CD4-positive, alpha-beta T cell treated with Interleukin-12 subunit alpha and Interleukin-12 subunit beta, for 1 hour (primary cell): ENCODE measurements around the gene ALG14.
"Not testable (repeated sequence)": the region's sequence is repeated elsewhere in the genome, so short reads cannot be mapped to it uniquely, and the experiment has no call there.

Experiments
- DNase-seq: peaks from one replicate; pipeline ENCODE4 v3.0.0-alpha.2; 2020

ALG14 gene

DNA sequence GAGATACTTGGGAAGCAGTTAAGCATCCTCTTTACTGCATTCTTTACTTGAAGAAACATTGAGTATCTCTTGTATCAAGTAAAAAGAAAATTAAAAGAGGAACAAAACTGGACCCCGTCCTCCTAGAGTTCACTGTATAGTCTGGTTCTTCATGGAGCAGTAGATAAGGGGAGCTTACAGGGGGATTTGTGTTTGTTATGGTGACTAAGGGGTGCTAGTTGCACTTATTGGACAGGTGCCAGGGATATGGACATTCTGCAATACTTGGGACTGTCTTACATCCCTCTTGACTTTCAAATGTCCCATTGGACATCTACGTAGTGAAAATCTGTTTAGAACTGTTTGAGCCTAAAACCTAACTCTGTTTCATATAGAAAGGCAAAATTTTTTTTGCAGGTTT, 67.2 kb downstream of the ALG14 start:
- no peak for DNase-seq

DNA sequence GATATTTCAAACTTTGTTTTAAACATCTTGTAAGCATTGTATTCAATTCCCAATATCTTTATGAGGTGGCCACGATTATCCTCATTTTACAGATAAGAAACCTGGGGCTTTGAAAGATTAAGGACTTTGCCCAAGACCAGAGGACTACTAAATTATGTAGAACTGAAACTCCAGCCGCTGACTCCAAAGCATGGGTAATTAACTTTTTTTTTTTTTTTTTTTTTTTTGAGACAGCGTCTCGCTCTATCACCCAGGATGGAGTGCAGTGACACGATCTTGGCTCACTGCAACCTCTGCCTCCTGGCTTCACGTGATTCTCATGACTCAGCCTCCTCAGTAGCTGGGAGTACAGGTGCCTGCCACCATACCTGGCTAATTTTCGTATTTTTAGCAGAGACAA, 68.7 kb downstream of the ALG14 start:
- DNase-seq, result no peak

DNA sequence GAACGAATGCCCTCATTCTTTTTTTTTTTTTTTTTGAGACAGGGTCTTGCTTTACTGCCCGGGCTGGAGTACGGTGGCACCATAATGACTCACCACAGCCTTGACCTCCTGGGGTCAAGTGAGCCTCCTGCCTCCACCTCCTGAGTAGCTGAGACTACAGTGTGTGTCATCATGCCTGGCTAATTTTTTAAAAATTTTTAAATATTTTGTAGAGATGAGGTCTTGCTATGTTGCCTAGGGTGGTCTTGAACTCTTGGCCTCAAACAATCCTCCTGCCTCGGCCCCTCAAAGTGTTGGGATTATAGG, 69.4 kb downstream of the ALG14 start:
- DNase-seq, result no peak

DNA sequence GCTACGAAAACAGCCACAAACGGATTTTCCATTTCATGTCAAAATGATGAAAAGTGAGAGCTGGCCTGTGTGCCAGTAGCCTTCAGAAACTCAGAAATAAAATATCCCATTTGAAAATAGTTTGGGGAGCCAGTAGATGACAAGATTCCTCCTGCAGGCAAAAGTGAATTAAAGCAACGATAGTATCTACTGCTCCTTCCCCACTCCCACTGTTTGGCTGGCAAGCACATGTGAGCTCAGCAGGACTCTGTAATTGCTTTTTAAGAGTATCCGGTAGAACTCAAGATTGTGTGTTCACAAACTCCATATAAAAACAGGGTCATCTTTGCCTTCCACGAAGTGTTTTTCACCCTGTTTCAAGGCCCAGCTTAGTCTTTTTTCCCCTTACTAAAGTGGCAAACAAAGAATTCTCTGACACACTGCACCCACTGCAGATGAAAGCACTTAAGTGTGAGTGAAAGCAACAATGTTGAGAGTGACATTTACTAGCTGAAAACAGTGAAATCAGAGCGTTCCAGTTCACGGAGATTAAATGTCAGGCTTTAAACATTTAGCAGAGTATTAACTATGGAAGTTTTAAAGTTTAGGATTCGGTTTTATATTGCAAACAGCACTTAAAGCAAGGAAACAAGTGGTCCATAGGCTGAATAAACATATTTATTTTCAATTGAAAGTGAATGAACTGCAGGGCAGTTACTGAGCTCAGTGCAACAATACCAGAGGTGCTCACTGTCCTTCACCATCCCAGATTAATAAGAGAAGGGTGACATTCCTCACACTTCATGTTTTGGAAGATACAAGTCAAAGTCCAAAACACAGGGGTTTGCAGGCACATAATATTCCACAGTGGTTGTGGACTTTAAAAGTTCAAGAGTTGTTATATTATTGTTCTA, 70.0 kb downstream of the ALG14 start:
- no peak for DNase-seq

DNA sequence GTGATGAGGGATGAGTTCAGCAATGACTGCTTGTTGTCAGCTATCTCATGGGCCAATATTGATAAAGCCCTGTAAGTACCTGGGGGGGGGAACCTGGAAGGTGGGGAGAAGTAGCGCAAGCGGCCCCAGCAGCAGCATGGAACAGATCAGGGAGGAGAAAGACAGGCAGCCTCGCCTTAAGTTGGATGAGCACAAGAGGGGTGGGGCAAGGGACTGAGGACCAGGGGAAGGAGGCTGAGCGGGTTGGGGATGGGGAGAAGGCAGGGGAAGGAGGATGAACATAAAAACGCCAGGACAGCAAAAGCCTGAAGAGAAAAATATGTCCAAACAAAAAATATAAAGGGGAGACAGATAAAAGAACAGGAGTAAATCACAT, 70.6 kb downstream of the ALG14 start:
- DNase-seq, result no peak

DNA sequence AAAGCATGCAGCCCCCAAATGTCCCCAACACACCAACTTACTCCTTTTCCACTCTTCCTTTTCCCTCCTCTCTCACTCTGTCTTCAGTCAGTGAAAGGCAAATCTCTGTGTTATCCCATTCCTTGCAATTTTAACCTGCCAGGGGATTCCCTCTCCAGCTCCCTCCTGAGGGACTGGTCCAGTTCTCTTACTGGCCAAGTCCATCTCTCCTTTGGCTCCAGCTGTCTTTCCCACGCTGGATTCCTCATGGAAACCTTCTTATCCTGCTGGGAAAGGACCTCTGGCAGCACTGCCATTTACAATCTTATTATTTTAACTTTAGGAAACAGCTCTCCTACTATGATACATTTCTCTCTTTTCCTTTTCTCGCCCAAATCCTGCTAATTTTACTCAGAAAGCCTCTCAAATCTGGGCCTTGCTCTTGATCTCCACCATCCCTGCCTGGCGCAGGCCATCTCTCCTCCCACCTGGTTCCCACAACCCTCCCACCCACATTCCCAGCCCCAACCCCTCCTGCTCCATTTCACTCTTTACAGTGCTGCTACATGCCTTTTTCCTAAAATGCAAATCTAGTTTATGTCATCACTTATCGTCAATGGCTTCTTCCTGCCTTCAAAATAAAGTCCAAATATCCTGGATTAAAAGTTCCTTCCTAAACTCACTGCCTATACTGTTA, 73.2 kb downstream of the ALG14 start:
- no peak for DNase-seq

DNA sequence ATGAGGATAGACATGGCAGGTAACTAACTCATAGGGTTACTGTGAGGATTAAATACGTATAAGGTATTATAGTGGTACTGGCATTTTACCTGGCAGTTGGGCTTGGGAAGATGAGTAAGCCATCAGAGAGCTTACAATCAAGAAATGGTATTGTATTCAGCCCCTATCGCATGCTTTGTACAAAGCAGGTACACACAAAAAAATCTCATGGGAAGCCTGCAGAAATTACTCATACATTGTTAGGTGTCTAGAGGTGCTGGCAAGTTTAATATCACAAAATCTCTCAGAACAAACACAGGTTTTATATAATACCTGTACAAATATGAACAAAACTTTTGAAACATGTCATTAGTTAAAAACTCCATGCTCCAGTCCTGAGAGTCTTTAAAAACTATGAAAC, 74.0 kb downstream of the ALG14 start:
- DNase-seq, result no peak

DNA sequence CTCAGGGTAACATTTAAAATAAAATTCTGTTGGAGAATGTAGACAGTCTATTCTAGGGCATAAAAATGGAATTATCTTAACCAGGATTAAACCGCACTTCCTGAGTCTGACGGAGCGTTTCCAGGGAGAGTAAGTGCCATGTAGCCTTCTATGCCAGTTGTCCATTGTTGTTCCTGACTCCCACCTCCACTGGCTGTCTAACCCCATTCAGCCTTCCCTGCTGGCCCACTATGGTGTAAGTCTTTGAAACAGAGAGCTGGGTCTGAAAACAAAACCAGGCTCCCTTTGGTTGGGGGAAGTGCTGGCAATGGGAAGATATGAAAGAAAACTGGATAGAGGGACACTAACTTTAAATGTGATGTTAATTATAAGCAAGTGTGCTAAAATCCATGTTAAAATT, 74.6 kb downstream of the ALG14 start:
- no peak for DNase-seq

DNA sequence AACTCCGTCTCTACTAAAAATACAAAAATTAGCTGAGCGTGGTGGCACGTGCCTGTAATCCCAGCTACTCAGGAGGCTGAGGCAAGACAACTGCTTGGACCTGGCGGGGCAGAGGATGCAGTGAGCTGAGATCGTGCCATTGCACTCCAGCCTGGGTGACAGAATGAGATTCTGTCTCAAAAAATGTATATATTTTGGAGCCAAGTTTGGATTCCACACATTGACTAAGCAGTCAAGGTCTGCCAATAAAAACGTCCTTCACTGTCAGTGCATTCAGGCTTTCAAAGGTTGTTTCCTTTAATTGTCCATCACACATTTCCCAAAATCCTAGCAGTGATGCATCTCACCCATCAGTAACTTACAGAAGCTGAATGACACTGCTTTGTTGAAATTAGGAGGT, 77.2 kb downstream of the ALG14 start:
- not testable (repeated sequence) for DNase-seq

DNA sequence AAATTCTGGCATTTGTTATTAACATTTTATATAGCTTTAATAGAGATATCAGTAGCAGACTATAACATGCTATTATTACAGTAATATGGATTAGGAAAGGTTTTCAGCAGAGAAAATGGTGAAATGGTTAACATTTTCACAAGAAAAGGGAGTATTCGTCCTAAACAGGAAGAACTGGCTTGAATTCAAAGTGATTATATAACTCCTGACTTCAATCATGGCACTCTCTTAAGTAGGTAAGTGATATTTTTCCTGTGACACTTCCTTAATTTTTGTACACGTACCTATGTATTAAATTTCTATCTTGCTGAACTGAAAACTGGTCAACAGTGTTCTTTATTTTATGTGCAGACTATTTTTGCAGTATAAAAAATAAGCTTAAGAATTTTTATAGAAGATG, 77.9 kb downstream of the ALG14 start:
- DNase-seq, result no peak

DNA sequence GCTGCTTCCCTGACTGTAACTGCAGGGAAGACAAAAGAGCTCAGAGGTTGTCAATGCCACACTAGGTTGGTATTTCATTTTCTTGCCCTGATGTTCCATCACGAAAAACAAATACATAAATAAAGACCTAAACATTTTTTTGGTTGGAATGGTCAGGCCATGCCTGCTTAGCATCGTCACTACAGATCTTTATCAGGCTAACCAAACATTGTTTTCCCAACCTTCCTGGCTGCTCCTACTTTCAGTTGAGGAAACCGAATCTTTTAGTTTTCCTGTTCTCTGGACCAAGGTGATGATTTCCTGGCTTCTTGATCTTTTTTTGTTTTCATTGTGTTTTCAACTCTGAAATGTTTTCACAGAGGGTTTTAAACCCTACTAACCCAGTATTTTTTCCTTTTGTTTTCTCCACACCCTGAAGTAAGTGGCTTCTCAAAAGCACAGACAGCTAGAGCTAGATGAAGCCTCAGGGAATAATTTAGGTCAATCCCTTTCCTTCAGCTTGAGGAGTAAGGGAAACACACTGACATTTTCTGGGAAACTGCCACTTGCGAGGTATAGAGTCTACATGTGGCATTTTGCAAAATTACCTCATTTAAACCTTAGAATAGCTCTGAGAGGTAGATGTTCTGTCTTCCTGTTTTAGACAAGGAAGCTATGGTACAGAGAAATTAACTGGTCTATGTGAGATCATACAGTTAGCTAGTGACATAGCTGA, 78.7 kb downstream of the ALG14 start:
- DNase-seq, result no peak

DNA sequence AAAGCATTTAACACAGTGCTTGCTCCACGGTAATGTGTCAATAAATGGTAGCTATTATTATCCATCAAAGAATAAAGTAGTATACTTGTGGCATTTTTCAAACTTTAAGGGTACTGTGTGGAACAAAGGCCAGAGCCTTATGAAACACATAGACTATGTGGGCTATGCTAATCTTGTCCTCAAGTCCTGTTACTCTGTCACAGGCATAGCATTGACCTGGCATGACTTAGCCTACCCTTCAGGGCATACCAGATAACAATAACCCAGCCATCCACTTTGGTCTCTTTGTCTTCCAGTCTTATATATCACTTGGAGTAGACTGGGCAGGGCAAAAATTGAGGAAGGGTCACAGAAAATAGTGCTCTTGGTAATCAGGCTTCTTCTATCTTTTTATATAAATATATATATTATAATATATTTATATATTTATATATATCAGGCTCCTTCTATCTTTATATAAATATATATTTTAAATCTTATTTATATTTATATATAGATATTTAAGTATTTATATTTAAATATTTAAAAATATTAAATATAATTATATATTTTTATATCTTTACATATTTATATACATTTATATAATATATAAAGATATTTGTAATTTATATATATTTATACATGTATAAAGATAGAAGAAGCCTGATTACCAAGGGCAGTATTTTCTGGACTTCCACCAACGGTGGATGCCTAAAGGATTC, 79.7 kb downstream of the ALG14 start:
- DNase-seq, result no peak

DNA sequence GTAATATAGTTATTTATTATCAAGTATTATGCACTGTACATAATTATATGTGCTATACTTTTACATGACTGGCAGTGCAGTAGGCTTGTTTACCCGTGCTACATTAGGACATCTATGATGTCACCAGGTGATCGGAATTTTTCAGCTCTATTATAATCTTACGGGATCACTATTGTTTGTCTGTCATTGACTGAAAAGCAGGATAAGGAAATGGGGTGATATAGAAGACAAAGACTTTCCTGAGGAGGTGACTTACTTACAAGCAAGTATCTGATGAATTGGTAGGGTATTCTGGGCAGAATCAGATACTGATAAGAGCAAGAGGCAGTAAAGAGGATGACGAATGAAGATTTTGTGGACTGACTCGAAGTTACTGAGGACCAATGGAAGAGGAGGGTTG, 80.6 kb downstream of the ALG14 start:
- DNase-seq, result no peak

DNA sequence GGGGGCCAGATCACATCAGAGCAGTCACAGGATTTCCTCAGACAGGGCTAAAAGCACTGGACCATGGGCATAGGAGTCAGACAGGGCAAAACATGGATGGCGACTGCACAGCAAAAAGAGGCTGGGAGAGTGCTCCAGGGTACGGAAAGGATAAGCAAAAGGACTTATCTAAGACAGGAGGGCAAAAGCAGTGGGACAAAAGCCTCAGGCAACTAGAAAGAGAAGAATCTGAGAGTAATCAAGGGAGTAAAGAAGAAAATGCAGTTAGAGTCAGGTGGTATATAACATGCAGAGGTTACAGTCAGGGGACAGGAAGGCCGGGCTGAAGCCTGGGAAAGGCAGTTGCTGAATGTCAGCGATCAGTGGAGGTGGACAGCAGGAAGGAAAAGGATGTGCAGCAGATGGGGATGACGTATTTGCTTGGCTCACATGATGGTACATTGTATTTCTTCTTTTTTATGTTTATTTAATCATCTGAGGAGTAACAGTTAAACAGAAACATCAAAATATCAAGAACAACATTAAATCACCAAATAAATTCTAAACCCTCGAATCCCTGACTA, 82.8 kb downstream of the ALG14 start:
- DNase-seq, result no peak

DNA sequence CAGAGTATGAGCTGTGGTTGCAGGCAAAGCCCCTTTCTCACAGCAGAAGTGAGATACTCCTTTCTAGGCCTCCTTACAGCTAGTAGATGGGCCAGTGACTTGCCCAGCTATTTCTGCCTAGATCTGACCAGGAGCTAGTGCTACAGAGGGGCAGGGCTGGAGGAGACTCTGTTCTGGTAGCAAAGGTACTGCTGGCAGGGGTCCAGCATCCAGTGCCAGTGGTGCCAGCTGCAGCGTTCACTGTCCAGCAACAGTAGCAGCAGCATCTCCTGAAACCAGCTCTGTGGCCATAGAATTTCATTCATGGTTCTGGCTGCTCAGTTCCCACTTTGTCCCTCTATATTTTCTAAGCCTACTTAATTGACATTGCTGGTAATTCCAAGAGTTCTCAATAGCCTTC, 83.4 kb downstream of the ALG14 start:
- no peak for DNase-seq

DNA sequence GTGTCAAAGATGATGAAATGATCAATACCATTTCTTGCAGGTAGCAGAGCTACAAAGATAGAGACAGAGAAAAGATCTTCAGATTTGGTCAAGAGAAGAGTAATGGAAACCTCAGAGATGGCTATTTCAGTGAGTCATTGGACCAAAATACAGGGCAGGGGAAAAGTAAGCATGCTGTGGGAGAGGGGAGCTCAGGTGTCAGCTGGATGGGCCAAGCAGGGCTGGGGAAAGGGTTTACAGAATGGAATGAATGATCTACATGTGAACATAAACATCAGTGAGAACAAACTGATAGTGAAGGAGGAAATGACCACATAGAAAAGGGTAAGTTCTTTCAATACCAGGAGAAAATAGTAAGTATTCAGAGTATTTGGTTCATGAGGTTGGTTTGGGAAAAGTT, 84.4 kb downstream of the ALG14 start:
- DNase-seq, result no peak

DNA sequence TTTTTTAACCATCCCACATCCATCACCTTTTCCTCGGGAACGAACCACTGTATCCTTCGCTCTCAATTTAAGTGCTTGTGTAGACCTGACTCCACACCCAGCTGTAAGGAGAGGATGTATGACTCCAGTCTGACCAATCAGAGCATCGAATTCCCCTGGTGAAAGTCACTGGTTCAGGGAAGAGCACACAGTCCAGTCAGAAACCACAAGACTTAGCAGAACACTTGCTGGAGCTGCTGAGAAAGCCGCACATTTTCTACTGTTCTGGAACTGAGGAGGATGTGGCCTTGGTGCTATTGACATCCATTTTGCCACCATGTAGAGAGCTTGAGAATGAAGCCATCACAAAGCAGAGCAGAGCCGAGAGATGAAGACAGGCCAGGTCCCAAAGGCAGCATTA, 86.0 kb downstream of the ALG14 start:
- DNase-seq, result no peak

DNA sequence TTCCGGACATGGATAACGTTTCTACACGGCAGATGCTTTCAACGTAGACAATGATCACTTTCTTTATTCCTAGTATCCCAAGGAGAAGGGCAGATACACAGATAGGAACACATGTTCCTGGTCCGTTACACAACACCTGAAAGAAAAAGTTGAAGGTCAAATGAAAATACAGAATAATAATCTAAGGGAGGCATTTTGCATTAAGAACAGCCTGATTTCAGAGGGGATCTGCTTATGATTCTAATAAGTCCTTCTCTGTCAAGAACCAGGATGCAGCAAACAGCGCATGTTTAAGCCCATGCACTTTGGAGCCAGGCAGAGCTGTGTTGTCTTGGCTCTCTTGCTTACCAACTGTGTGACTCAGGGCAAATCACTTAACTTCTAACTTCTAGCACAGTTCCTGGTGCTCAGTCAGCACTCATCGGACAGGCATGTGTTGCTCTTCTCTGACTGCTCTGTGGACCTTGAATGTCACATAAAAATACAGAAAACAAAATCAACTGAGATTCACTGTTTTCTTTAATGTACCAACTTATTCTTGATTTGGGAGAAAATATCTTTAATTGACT, 89.5 kb downstream of the ALG14 start:
- no peak for DNase-seq

DNA sequence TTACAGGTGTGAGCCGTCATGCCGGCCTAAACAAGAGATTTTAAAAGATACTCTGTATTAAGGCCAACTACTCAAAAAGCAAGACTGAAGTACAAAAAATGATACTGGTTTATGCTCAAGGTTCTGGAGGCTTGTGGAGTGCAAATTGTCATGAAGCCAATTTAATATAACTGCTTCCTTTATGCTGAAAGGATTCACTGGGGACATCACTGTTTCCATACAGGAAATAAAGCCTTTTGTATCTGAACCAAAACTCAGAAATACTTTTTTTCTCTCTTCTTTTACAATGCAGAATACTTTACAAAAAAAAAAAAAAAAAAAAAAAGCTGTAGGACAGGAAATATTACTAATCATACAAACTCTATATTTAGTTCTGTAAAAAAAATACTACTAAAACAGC, 90.4 kb downstream of the ALG14 start:
- DNase-seq, result no peak

DNA sequence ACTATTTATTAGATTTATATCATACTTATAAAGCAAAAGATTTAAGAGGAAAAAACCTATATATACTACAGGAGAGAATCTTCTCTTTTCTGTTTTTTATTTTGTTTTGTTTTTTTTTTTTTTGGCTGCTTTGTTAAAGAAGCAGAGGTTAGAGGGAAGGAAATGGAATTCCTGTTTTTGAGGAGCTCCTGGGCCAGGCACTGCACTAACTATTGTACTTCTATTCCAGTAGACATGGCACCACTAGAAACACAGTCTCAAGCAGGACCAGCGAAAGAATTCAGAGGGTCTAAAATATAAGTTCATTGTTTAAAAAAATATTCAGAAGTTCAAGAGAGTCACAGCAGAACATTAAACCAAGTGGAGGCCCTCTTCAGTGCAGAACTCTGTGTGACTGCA, 91.2 kb downstream of the ALG14 start:
- DNase-seq, result no peak

DNA sequence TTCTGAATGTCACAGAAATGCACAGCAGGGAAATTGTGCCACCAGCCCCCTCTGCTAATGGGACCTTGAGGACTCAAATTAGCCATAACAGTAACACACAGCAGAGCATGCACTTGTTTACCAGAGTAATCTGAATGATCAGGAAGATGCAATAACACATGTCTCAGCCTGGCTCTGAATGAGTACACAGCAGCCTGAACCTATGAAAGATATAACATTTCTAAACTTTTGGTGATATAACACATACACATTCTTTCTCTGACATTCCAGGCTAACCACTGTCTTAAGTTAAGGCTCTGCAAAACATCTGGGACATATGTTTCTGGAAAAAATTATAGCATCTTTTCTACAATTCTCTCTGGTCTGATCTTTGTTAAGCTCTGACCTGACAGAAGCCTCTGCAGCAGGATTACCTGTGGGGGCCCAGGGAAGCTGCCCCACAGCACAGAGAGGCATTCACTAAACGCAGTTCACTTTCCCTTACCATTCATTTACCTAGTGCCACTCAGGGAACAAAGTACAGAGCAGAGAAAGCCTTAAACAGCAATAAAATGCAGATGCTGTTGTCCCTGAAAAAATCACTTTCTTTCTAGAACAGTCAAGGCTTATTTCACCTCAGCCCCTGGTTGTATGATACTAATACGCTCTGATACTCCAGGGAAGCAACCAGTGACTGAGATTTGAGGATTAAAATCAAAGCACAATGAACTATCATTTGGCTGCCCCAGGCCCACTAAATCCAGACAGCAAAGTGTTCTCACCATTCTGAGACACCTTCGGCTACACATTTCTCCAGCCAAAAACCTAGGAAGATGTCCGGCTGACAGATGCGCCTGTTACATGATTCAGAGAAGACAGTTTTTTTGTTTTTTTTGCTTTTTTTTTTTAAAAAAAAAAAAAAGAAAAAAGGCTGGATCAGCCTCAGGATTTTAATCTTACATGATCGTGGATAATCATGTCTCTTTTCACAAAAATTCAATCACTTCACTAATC, 91.9 kb downstream of the ALG14 start:
- no peak for DNase-seq
